Aorta (tissue), 5 donors: ENCODE results near the gene HES3. TPM values are rescaled to one million over a fixed set of nuclear protein-coding genes. Genes with fewer than 3 reads are reported as not detected.

ENCODE experiments used
- ATAC-seq: fragments of 200-7000 bp; cut with Tn5 transposase; one replicate; pipeline ENCODE4 v1.9.1; 2022; ENCODE audit warnings: moderate library complexity; ENCODE audit not compliant: low FRiP score
- DNase-seq, 2 donors: peaks; one replicate each; pipeline ENCODE4 v3.0.0-alpha.2; 2020
- H3K27ac ChIP-seq, 2 donors: one replicate each; pipeline ENCODE4 v1.5.1; 2013; ENCODE audit warnings: low read length in 2 of 2, mild to moderate bottlenecking in 2 of 2, moderate library complexity in 2 of 2, control low read depth in 1 of 2, inconsistent platforms in 1 of 2, low read depth in 1 of 2
- H3K27me3 ChIP-seq, 2 donors: one replicate each; pipeline ENCODE4 v1.6.1; 2013; ENCODE audit warnings: control low read depth in 1 of 2, low read length in 1 of 2, mild to moderate bottlenecking in 1 of 2, moderate library complexity in 1 of 2; ENCODE audit not compliant: insufficient read depth in 2 of 2, control insufficient read depth in 1 of 2
- H3K36me3 ChIP-seq, 2 donors: one replicate each; pipeline ENCODE4 v1.6.1; 2013; ENCODE audit warnings: control low read depth in 1 of 2, low read length in 1 of 2, mild to moderate bottlenecking in 1 of 2; ENCODE audit not compliant: insufficient read depth in 2 of 2, control insufficient read depth in 1 of 2
- H3K4me1 ChIP-seq, 2 donors: one replicate each; pipeline ENCODE4 v1.6.1; 2013; ENCODE audit warnings: low read length in 2 of 2, control low read depth in 1 of 2, mild to moderate bottlenecking in 1 of 2, moderate library complexity in 1 of 2; ENCODE audit not compliant: insufficient read depth in 2 of 2, control insufficient read depth in 1 of 2
- H3K4me3 ChIP-seq, 2 donors: one replicate each; pipeline ENCODE4 v1.5.1; 2013; ENCODE audit warnings: low read length in 2 of 2, control low read depth in 1 of 2, mild to moderate bottlenecking in 1 of 2
- H3K9me3 ChIP-seq: one replicate; pipeline ENCODE4 v1.6.1; 2013; ENCODE audit warnings: mild to moderate bottlenecking, low read length; ENCODE audit not compliant: control insufficient read depth
- WGBS, 2 donors: extraction: QIAGEN DNeasy Blood & Tissue Kit; methylation state at CpG; one replicate each; pipeline ENCODE4 v1.1.7; 2013; 5-methylcytosine and 5-hydroxymethylcytosine counted together
- intact Hi-C, 2 donors: fragments of 100-400 bp; cut with DNase I; formaldehyde crosslinking; loops; one replicate each; pipeline versions ENCODE4 v1.14.2 to v1.15.0; 2022
- polyA plus RNA-seq, 2 donors: library from polyadenylated mRNA; stranded (reverse); fragments of 200-250 nt; gene quantifications; one replicate each; pipeline ENCODE4 v1.2.3, GENCODE V29; 2013
- total RNA-seq, 2 donors: library from RNA; stranded (reverse); fragmentation: NEBNext Ultra II Directional; extraction: Animal tissue kit (Norgen Biotek cat#: 25700); gene quantifications; one replicate each; pipeline ENCODE4 v1.2.1, GENCODE V29; 2021
- donor health status: healthy with polysubstance abuse.
- donor health status: Bipolar disorder and iron deficiency.
- donor health status: DM: no; HTN: no; CAD: no.
- donor health status: DM: no; HTN: no; CAD: no.
- donor health status: DM: yes; HTN: yes; CAD: no.

Gene HES3
- total and polyA plus RNA-seq, 4 donors, result not detected

DNA sequence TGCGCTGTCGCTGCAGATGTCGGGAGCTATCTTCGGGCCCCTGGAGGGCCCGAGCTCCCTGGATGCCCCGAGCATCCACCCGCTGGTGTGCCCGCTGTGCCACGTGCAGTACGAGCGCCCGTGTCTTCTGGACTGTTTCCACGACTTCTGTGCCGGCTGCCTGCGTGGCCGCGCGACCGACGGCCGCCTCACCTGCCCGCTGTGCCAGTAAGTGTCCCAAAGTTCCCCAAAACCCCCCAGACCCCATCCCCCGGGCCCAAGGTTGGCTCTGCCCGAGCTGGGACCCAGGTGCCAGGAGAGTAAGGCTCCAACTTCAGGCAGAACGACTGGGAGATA lies 37.5 kb upstream of the HES3 start:
- Histone ChIP-seq H3K27ac (no peak overlapping the region), H3K4me1 (no peaks in the 10 kb centered on the region), H3K4me3 (peak overlapping the region; percentile 23 to 45), H3K36me3 (no peaks in the 10 kb centered on the region), H3K9me3 (no peaks in the 10 kb centered on the region), H3K27me3 (no peaks in the 10 kb centered on the region)
- intact Hi-C loops, result loop anchor here in 1 of 2 donors (2.0 to 10.0 kb wide), 2 partner anchors 28 to 212 kb away; partner anchors contain the start of genes ICMT and NPHP4
- DNase-seq (no peak), ATAC-seq (no peak)
- 3 to 7% methylated on average over 25 of the region's 25 CpGs for WGBS, 2 donors

DNA sequence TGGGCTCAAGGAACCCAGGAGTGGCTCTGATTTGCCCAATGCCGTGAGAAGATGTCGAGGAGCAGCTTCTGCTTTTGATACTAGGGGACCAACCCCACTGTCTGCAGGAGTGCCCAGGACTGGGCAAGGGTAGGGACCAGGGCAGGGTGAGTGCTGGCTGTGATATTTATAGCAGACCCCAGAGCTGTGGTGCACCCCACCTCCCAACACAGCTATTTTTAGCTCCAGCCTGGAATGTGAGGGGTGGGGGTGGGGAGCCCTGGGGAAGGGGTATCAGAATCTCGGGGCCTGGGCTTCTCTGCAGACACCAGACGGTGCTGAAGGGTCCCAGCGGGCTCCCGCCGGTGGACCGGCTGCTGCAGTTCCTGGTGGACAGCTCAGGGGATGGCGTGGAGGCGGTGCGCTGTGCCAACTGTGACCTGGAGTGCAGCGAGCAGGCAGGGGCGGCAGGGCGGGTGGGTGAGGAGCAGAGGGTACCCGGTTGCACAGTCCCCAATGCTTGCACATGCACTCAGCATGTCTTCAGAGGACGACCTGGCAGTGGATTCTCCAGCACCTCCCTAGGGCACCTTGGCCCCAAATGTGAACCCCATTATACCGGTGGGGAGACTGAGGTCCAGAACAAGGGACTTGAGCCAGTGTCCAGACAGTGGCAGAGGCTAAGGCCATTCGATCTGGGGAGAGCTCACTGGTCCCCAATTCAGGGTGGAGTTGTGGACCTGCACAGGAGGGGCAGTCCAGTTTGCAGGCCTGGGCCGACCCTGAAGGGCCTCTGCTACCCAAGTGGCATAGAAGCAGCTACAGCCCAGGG lies 36.7 kb upstream of the HES3 start:
- intact Hi-C loops, result loop anchor here in 1 of 2 donors (2.0 to 10.0 kb wide), 2 partner anchors 28 to 212 kb away; partner anchors contain the start of genes ICMT and NPHP4
- Histone ChIP-seq H3K9me3 (no peaks in the 10 kb centered on the region), H3K27me3 (no peaks in the 10 kb centered on the region), H3K36me3 (no peaks in the 10 kb centered on the region), H3K4me3 (no peak overlapping the region), H3K4me1 (no peaks in the 10 kb centered on the region), H3K27ac (no peak overlapping the region)
- 80 to 89% methylated on average over 19 of the region's 19 CpGs for WGBS, 2 donors
- DNase-seq (no peak), ATAC-seq (no peak)

DNA sequence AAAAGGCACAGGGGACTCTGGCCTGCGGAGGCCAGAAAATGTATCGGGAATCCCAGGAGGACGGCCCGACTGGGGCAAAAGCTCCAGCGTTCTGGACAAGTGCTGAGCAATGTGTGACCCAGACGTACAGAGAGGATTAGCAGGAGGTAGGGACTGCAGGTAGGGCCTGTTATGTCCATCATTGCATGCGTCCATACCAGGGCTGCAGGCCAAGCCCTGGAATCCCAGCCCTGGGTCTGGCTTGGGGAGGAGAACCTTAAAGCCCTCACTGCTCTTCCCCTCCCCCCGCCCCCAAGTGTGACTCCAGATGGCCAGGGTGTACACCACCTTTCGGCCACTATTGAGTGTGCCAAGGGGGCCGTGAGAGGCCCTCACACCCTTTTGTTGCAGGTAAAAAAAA lies 36.1 kb upstream of the HES3 start:
- no peaks in the 10 kb centered on the region for H3K36me3 ChIP-seq
- intact Hi-C loops, result loop anchor here in 1 of 2 donors (2.0 to 10.0 kb wide), 2 partner anchors 27 to 213 kb away; partner anchors contain the start of genes ICMT and NPHP4
- H3K9me3 ChIP-seq, result no peaks in the 10 kb centered on the region
- no peaks in the 10 kb centered on the region for H3K27me3 ChIP-seq
- no peak overlapping the region for H3K4me3 ChIP-seq
- no peak overlapping the region for H3K27ac ChIP-seq
- no peaks in the 10 kb centered on the region for H3K4me1 ChIP-seq
- ATAC-seq (no peak), DNase-seq (no peak)
- WGBS, 2 donors, result 94% methylated on average over 10 of the region's 10 CpGs

DNA sequence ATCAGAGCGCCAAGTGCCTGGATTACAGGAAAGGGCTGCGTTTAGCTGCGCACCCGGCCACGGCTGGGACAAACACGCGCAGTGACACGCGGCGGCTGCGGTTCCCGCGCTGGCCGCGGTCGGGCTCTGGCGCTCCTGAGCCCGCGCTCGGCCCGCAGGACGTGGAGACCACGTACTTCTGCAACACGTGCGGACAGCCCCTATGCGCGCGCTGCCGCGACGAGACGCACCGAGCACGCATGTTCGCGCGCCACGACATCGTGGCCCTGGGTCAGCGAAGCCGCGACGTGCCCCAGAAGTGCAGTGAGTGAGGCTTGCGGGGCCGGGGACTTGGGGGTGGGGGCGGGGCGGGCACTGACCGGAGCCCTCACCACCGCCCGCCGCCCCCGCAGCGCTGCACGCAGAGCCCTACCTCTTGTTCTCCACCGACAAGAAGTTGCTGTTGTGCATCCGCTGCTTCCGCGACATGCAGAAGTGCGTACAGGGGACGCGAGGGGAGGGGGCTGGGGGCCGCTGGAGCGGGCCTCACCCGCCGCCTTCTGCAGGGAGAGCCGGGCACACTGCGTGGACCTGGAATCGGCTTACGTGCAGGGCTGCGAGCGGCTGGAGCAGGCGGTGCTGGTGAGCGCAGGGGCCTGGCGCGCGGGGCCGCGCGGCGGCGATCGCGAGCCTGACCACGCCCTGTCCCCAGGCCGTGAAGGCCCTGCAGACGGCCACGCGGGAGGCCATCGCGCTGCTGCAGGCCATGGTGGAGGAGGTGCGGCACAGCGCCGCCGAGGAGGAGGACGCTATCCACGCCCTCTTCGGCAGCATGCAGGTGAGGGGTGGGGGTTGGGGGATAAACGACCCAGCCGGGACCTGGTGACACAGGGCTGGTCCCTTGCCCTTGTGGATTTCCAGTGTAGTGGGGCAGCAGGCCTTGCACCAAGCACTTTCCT lies 35.0 kb upstream of the HES3 start:
- no peaks in the 10 kb centered on the region for H3K9me3 ChIP-seq
- intact Hi-C loops, result loop anchor here in 1 of 2 donors (10.0 kb wide), 1 partner anchor 214 kb away; the partner anchor contains the start of gene NPHP4
- no peaks in the 10 kb centered on the region for H3K36me3 ChIP-seq
- H3K27me3 ChIP-seq, result no peaks in the 10 kb centered on the region
- ATAC-seq (peak; percentile 45), DNase-seq (no peak)
- no peaks in the 10 kb centered on the region for H3K4me1 ChIP-seq
- no peak overlapping the region for H3K4me3 ChIP-seq
- no peak overlapping the region for H3K27ac ChIP-seq
- WGBS, 2 donors, result 37 to 53% methylated on average over 78 to 99 of the region's 99 CpGs

DNA sequence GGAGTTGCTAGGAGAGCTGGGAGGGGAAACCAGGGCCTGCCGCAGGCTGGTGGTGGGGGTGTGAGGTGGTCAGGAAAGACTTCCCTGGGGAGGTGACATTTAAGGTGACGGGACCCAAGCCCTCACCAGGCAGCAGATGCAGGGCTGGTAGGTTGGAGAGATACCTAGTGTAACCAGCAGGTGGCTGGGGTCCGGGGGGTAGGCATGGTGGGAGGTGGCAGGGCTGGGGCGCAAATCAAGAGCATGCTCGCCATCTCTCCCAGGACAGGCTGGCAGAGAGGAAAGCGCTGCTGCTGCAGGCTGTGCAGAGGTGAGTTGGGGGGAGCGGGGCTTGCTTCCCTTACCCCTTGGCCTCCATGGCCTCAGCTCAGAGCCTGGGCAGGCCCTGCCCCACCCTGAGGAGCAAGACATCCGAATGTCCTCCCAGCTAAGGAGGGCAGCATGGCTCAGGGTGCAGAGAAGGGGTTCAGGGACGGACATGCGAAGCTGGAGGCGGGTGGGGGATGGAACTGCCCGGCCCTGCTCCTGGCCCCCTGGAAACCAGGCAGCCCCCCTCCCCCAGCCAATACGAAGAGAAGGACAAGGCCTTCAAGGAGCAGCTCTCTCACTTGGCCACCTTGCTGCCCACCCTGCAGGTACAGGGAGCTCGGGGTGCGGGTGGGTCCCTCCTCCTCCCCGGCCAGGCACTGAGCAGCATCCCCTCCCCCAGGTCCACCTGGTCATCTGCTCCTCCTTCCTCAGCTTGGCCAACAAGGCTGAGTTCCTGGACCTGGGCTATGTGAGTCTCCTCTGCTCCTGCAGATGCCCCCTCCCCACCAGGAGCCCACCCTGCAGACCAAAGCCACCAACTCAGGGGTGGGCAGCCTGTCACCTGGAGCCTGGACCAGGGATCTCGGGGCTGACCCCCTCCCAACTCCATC lies 34.1 kb upstream of the HES3 start:
- ATAC-seq (no peak), DNase-seq (no peak)
- Histone ChIP-seq H3K27me3 (no peaks in the 10 kb centered on the region), H3K4me1 (no peaks in the 10 kb centered on the region), H3K4me3 (no peak overlapping the region), H3K36me3 (no peaks in the 10 kb centered on the region), H3K27ac (no peak overlapping the region), H3K9me3 (no peaks in the 10 kb centered on the region)
- 93 to 95% methylated on average over 16 to 17 of the region's 17 CpGs for WGBS, 2 donors
- intact Hi-C loops, result loop anchor here in 1 of 2 donors (10.0 kb wide), 1 partner anchor 215 kb away; the partner anchor contains the start of gene NPHP4

DNA sequence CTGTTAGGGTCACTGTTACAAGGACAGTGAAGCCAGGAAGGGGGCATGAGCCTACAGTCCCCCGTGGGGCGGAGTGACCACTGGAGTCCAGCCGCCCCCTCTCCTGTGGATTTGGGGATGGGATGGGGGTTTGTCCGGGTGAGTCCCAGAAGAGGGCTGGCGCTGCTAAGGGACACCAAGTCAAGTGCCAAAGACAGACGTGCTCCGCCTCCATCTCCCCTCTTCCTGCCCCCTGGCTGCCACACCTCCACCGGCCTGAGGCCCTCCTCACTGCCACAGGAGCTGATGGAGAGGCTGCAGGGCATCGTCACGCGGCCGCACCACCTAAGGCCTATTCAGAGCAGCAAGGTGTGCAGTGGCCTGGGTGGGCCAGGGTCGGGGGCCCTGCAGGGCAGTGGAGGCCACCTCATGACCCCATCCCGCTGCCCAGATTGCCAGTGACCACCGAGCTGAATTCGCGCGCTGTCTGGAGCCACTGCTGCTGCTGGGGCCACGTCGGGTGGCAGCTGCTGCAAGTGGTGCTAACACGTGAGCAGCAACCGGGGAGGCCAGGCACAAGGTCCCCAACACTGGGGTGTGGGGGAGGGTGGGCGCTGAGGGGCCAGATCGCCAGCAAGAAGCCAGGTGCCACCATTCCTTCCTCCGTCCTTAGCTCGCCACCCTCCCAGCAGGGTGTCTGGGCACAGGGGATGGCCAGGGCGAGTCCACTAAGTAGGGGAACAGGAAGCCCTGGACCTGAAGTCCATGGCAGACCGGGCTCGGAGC lies 33.2 kb upstream of the HES3 start:
- intact Hi-C loops, result no loop called here
- no peak overlapping the region for H3K4me3 ChIP-seq
- no peak for DNase-seq
- no peak overlapping the region for H3K27ac ChIP-seq
- no peaks in the 10 kb centered on the region for H3K9me3 ChIP-seq
- no peaks in the 10 kb centered on the region for H3K4me1 ChIP-seq
- H3K36me3 ChIP-seq, result no peaks in the 10 kb centered on the region
- 94 to 96% methylated on average over 29 of the region's 29 CpGs for WGBS, 2 donors
- no peak for ATAC-seq
- H3K27me3 ChIP-seq, result no peaks in the 10 kb centered on the region

DNA sequence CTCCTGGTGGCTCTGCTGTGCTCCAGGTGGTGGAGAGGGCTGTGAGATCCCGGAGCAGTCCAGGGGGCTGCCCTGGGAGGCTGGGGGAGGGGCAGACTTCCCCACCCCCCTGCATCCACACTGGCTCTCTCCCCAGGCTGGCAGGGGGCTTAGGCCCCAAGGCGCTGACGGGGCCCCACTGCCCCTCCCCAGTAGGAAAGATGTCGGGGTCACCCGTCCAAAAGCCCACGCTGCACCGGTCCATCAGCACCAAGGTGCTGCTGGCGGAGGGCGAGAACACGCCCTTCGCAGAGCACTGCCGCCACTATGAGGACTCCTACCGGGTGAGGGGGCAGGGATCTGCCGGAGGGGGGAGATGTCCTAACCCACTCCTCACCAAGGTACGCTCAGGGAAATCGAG lies 32.2 kb upstream of the HES3 start:
- H3K4me3 ChIP-seq, result no peak overlapping the region
- no peaks in the 10 kb centered on the region for H3K9me3 ChIP-seq
- WGBS, 2 donors, result 90 to 91% methylated on average over 14 to 16 of the region's 16 CpGs
- no peak for DNase-seq
- no peaks in the 10 kb centered on the region for H3K4me1 ChIP-seq
- no peaks in the 10 kb centered on the region for H3K36me3 ChIP-seq
- intact Hi-C loops, result no loop called here
- peak; percentile 9 for ATAC-seq
- H3K27me3 ChIP-seq, result no peaks in the 10 kb centered on the region
- no peak overlapping the region for H3K27ac ChIP-seq
